GM12892 (cell line): ENCODE measurements around the gene TREM1.

Experiments
- POLR2A ChIP-seq: IDR thresholded peaks from 2 replicates; pipeline ENCODE4 v1.6.1; 2011; ENCODE audit warnings: low read depth, low read length, control low read depth
- POLR2AphosphoS5 ChIP-seq: IDR thresholded peaks from 2 replicates; pipeline ENCODE4 v1.6.1; 2011; ENCODE audit warnings: low read depth, low read length, control low read depth

DNA sequence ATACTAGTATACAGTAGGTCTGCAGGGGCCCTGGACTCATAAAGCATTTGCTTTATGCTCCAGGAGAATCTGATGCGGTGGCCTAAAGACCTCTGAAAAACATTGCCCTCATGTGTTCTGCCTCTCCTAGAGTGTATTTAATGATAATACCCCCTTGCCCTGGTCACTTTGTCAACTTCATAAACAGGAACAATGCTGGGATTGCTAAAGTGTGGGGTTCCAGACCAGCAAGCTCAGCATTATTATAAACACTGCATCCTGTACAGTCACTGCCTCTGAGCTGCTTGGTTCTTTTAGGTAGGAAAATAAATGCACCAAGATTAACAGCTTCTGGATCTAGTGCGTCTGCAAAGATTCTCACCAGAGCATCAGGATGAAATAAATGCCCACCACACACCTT is 12.2 kb downstream of the TREM1 start:
- TF ChIP-seq POLR2AphosphoS5 (no peak), POLR2A (no peak)
